ENCODE results near the gene ARFGAP3.

DNA sequence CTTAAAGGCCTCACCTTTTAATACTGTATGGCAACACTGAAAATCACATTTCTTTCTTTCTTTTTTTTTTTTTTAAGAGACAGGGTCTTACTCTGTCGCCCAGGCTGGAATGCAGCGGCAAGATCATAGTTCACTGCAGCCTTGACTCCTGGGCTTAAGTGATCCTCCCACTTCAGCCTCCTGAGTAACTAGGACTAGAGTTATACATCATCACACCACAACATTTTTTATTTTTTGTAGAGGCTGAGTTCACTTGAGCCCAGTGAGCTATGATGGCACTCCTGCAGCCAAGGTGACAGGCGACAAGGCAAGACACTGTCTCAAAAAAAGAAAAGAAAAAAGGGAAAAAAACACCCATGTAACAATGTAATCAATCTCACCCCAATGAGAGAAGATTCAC is 10.0 kb downstream of the ARFGAP3 start:
- TF ChIP-seq, protein P1, sequence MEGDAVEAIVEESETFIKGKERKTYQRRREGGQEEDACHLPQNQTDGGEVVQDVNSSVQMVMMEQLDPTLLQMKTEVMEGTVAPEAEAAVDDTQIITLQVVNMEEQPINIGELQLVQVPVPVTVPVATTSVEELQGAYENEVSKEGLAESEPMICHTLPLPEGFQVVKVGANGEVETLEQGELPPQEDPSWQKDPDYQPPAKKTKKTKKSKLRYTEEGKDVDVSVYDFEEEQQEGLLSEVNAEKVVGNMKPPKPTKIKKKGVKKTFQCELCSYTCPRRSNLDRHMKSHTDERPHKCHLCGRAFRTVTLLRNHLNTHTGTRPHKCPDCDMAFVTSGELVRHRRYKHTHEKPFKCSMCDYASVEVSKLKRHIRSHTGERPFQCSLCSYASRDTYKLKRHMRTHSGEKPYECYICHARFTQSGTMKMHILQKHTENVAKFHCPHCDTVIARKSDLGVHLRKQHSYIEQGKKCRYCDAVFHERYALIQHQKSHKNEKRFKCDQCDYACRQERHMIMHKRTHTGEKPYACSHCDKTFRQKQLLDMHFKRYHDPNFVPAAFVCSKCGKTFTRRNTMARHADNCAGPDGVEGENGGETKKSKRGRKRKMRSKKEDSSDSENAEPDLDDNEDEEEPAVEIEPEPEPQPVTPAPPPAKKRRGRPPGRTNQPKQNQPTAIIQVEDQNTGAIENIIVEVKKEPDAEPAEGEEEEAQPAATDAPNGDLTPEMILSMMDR (conservative IDR thresholded peaks at IDR 0.05): no peak
- no peak for TF ChIP-seq ZFX (IDR thresholded peaks at IDR 0.05)
